HEK293 (cell line): Measurements from ENCODE around the gene MANF.

Experiments used
- CTCF ChIA-PET: fragments of 350-600 bp; formaldehyde crosslinking; extraction: SDS; loops from one replicate; lab custom pipeline; 2021; ENCODE audit warnings: antibody characterized with exemption; lab: Yijun Ruan, JAX
- POLR2A ChIA-PET: fragments of 300-600 bp; formaldehyde crosslinking; extraction: SDS; loops from one replicate; lab custom pipeline; 2020; ENCODE audit warnings: antibody characterized with exemption, inconsistent platforms; lab: Yijun Ruan, JAX
- H3K27ac ChIP-seq: fragments of 200-500 bp; sonication (Bioruptor generic); 2 replicates; pipeline ENCODE4 v1.5.1; 2014; ENCODE audit warnings: low read depth, low read length, control low read depth, inconsistent platforms; ENCODE audit errors: extremely low read depth
- H3K36me3 ChIP-seq, 2 experiments: fragments of 200-500 bp in 1 of 2; sonication (Bioruptor generic) in 1 of 2; 1 replicate in 1 of 2; 2 replicates in 1 of 2; pipeline ENCODE4 v1.5.1; 2014 to 2017; ENCODE audit warnings: inconsistent platforms in 2 of 2, low read length in 2 of 2; ENCODE audit not compliant: control insufficient read depth in 2 of 2, insufficient read depth in 1 of 2
- H3K4me1 ChIP-seq: fragments of 200-500 bp; sonication (Bioruptor generic); 2 replicates; pipeline ENCODE4 v1.5.1; 2014; ENCODE audit warnings: mild to moderate bottlenecking, low read length, inconsistent platforms; ENCODE audit not compliant: control insufficient read depth, insufficient read depth
- H3K4me3 ChIP-seq: 2 replicates; pipeline ENCODE4 v1.5.1; 2011; ENCODE audit warnings: low read depth, mild to moderate bottlenecking, control low read depth, low read length, moderate library complexity
- H3K9me3 ChIP-seq: fragments of 200-500 bp; sonication (Bioruptor generic); 2 replicates; pipeline ENCODE4 v1.5.1; 2014; ENCODE audit warnings: low read depth, low read length, inconsistent platforms; ENCODE audit not compliant: control insufficient read depth, insufficient read depth
- KLF10 ChIP-seq: fragments of 450-650 bp; IDR thresholded peaks from 2 replicates; pipeline ENCODE4 v1.5.1; 2018; ENCODE audit warnings: missing biosample characterization, mild to moderate bottlenecking, missing genetic modification characterization
- KLF7 ChIP-seq: fragments of 450-650 bp; formaldehyde crosslinking; IDR thresholded peaks from 2 replicates; pipeline ENCODE4 v1.5.1; 2016; ENCODE audit warnings: missing biosample characterization, missing genetic modification characterization, borderline replicate concordance
- KLF9 ChIP-seq: fragments of 450-650 bp; formaldehyde crosslinking; IDR thresholded peaks from 2 replicates; pipeline ENCODE4 v1.5.1; 2016; ENCODE audit warnings: missing biosample characterization, missing genetic modification characterization, low read depth
- MEIS1 ChIP-seq: sonication (generic); formaldehyde crosslinking; IDR thresholded peaks from 2 replicates; pipeline ENCODE4 v1.8.1; 2022; ENCODE audit warnings: missing genetic modification reagents, mild to moderate bottlenecking, borderline replicate concordance
- OSR2 ChIP-seq: fragments of 450-650 bp; formaldehyde crosslinking; IDR thresholded peaks from 2 replicates; pipeline ENCODE4 v1.5.1; 2016; ENCODE audit warnings: missing biosample characterization, missing genetic modification characterization
- PRDM1 ChIP-seq: fragments of 450-650 bp; formaldehyde crosslinking; IDR thresholded peaks from 2 replicates; pipeline ENCODE4; 2016; ENCODE audit warnings: missing biosample characterization, missing genetic modification characterization
- TCF7L2 ChIP-seq: IDR thresholded peaks from 2 replicates; pipeline ENCODE4 v1.6.1; 2011; ENCODE audit warnings: low read depth, mild to moderate bottlenecking, inconsistent platforms, low read length, moderate library complexity, borderline replicate concordance
- TRIM28 ChIP-seq: IDR thresholded peaks from 2 replicates; pipeline ENCODE4 v1.6.1; 2011; ENCODE audit warnings: low read length, control low read depth, borderline replicate concordance
- WT1 ChIP-seq: fragments of 450-650 bp; formaldehyde crosslinking; IDR thresholded peaks from 2 replicates; pipeline ENCODE4 v1.5.1; 2016; ENCODE audit warnings: missing biosample characterization, missing genetic modification characterization
- ZFP69B ChIP-seq: fragments of 450-650 bp; formaldehyde crosslinking; IDR thresholded peaks from 2 replicates; pipeline ENCODE4 v1.5.1; 2016; ENCODE audit warnings: missing biosample characterization, missing genetic modification characterization
- ZIC2 ChIP-seq: fragments of 450-650 bp; formaldehyde crosslinking; IDR thresholded peaks from 2 replicates; pipeline ENCODE4 v1.5.1; 2016; ENCODE audit warnings: missing biosample characterization, missing genetic modification characterization
- ZNF114 ChIP-seq: fragments of 450-650 bp; formaldehyde crosslinking; IDR thresholded peaks from 2 replicates; pipeline ENCODE4 v1.5.0; 2017; ENCODE audit warnings: missing biosample characterization, missing genetic modification characterization
- ZNF133 ChIP-seq: fragments of 450-650 bp; formaldehyde crosslinking; IDR thresholded peaks from 2 replicates; pipeline ENCODE4 v1.5.1; 2016; ENCODE audit warnings: missing biosample characterization, missing genetic modification characterization
- ZNF157 ChIP-seq: fragments of 450-650 bp; formaldehyde crosslinking; IDR thresholded peaks from 2 replicates; pipeline ENCODE4 v1.5.1; 2016; ENCODE audit warnings: missing biosample characterization, missing genetic modification characterization
- ZNF174 ChIP-seq: fragments of 450-650 bp; formaldehyde crosslinking; IDR thresholded peaks from 2 replicates; pipeline ENCODE4 v1.5.0; 2017; ENCODE audit warnings: missing biosample characterization, mild to moderate bottlenecking, missing genetic modification characterization
- ZNF202 ChIP-seq: fragments of 450-650 bp; formaldehyde crosslinking; IDR thresholded peaks from 2 replicates; pipeline ENCODE4 v1.5.1; 2016; ENCODE audit warnings: missing biosample characterization, missing genetic modification characterization, borderline replicate concordance
- ZNF423 ChIP-seq: fragments of 450-650 bp; formaldehyde crosslinking; IDR thresholded peaks from 2 replicates; pipeline ENCODE4 v1.5.1; 2016; ENCODE audit warnings: missing biosample characterization, missing genetic modification characterization
- ZNF548 ChIP-seq: fragments of 450-650 bp; formaldehyde crosslinking; IDR thresholded peaks from 2 replicates; pipeline ENCODE4 v1.5.1; 2016; ENCODE audit warnings: missing biosample characterization, missing genetic modification characterization
- ZNF610 ChIP-seq: fragments of 450-650 bp; formaldehyde crosslinking; IDR thresholded peaks from 2 replicates; pipeline ENCODE4 v1.5.1; 2016; ENCODE audit warnings: missing biosample characterization, missing genetic modification characterization, borderline replicate concordance
- ZNF660 ChIP-seq: fragments of 450-650 bp; IDR thresholded peaks from 2 replicates; pipeline ENCODE4 v1.5.1; 2018; ENCODE audit warnings: missing biosample characterization, mild to moderate bottlenecking, missing genetic modification characterization
- ZNF707 ChIP-seq: fragments of 450-650 bp; formaldehyde crosslinking; IDR thresholded peaks from 2 replicates; pipeline ENCODE4 v1.5.1; 2016; ENCODE audit warnings: missing biosample characterization, missing genetic modification characterization
- ZNF76 ChIP-seq: fragments of 450-650 bp; formaldehyde crosslinking; IDR thresholded peaks from 2 replicates; pipeline ENCODE4; 2016; ENCODE audit warnings: low read depth, missing biosample characterization, missing genetic modification characterization, borderline replicate concordance
- ZNF768 ChIP-seq: fragments of 450-650 bp; formaldehyde crosslinking; IDR thresholded peaks from 2 replicates; pipeline ENCODE4 v1.5.1; 2018; ENCODE audit warnings: missing biosample characterization, mild to moderate bottlenecking, missing genetic modification characterization
- ZNF830 ChIP-seq: fragments of 450-650 bp; IDR thresholded peaks from 2 replicates; pipeline ENCODE4 v1.5.0; 2018; ENCODE audit warnings: missing biosample characterization, missing genetic modification characterization, low read depth, mild to moderate bottlenecking, moderate library complexity
- ZNF837 ChIP-seq: fragments of 450-650 bp; formaldehyde crosslinking; IDR thresholded peaks from 2 replicates; pipeline ENCODE4 v1.5.1; 2016; ENCODE audit warnings: missing biosample characterization, missing genetic modification characterization
- TF ChIP-seq, protein P1 (sequence below): fragments of 450-650 bp; formaldehyde crosslinking; IDR thresholded peaks from 2 replicates; pipeline ENCODE4 v1.5.1; 2016; ENCODE audit warnings: missing biosample characterization, missing genetic modification characterization
- TF ChIP-seq, protein P2 (sequence below): fragments of 450-650 bp; formaldehyde crosslinking; IDR thresholded peaks from 2 replicates; pipeline ENCODE4 v1.5.1; 2016; ENCODE audit warnings: missing biosample characterization, missing genetic modification characterization
- TF ChIP-seq, protein P3 (sequence below): fragments of 450-650 bp; formaldehyde crosslinking; IDR thresholded peaks from 2 replicates; pipeline ENCODE4 v1.5.1; 2016; ENCODE audit warnings: missing biosample characterization, missing genetic modification characterization, borderline replicate concordance
- TF ChIP-seq, protein P4 (sequence below): fragments of 450-650 bp; formaldehyde crosslinking; IDR thresholded peaks from 2 replicates; pipeline ENCODE4 v1.5.1; 2017; ENCODE audit warnings: missing biosample characterization, mild to moderate bottlenecking, missing genetic modification characterization, moderate library complexity

The MANF gene

DNA sequence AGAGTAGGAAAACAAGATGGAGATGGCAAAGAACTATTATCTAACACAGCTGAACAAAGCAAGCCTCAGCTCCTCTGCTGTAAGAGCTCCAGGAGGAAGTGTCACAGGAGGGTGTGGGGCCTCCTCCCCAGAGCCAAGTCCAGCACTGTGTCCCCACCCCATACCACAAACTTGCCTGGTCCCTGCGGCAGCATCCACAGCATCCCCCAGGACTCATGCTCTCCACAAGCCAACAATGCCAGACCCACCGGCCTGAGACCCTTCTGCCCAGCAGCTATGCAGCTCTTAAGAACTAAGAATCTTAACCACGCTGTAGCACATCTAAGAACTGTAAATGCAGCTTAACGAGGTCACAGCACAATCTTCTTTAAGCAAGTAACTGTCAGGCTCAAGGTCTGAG, 15.1 kb downstream of the MANF start:
- Histone ChIP-seq H3K9me3 (no peaks in the 10 kb centered on the region), H3K4me1 (no peaks in the 10 kb centered on the region), H3K4me3 (no peak overlapping the region), H3K27ac (no peak overlapping the region), H3K36me3 (peaks cover 0 to 78% of the 10 kb centered on the region in 2 experiments; a peak in 2 of 3 replicates)
- no peak for TF ChIP-seq ZNF660
- TF ChIP-seq ZIC2 (tag by site-specific recombination): no peak
- TF ChIP-seq ZNF830: no peak
- TF ChIP-seq TCF7L2: no peak
- no peak for TF ChIP-seq TRIM28
- TF ChIP-seq, protein P1, sequence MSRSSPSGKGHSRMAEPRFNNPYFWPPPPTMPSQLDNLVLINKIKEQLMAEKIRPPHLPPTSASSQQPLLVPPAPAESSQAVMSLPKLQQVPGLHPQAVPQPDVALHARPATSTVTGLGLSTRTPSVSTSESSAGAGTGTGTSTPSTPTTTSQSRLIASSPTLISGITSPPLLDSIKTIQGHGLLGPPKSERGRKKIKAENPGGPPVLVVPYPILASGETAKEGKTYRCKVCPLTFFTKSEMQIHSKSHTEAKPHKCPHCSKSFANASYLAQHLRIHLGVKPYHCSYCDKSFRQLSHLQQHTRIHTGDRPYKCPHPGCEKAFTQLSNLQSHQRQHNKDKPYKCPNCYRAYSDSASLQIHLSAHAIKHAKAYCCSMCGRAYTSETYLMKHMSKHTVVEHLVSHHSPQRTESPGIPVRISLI (tag by site-specific recombination): no peak
- TF ChIP-seq ZNF114 (tag by site-specific recombination): no peak
- TF ChIP-seq, protein P2, sequence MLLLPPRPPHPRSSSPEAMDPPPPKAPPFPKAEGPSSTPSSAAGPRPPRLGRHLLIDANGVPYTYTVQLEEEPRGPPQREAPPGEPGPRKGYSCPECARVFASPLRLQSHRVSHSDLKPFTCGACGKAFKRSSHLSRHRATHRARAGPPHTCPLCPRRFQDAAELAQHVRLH (tag by site-specific recombination): no peak
- no peak for TF ChIP-seq KLF10
- TF ChIP-seq, protein P3, sequence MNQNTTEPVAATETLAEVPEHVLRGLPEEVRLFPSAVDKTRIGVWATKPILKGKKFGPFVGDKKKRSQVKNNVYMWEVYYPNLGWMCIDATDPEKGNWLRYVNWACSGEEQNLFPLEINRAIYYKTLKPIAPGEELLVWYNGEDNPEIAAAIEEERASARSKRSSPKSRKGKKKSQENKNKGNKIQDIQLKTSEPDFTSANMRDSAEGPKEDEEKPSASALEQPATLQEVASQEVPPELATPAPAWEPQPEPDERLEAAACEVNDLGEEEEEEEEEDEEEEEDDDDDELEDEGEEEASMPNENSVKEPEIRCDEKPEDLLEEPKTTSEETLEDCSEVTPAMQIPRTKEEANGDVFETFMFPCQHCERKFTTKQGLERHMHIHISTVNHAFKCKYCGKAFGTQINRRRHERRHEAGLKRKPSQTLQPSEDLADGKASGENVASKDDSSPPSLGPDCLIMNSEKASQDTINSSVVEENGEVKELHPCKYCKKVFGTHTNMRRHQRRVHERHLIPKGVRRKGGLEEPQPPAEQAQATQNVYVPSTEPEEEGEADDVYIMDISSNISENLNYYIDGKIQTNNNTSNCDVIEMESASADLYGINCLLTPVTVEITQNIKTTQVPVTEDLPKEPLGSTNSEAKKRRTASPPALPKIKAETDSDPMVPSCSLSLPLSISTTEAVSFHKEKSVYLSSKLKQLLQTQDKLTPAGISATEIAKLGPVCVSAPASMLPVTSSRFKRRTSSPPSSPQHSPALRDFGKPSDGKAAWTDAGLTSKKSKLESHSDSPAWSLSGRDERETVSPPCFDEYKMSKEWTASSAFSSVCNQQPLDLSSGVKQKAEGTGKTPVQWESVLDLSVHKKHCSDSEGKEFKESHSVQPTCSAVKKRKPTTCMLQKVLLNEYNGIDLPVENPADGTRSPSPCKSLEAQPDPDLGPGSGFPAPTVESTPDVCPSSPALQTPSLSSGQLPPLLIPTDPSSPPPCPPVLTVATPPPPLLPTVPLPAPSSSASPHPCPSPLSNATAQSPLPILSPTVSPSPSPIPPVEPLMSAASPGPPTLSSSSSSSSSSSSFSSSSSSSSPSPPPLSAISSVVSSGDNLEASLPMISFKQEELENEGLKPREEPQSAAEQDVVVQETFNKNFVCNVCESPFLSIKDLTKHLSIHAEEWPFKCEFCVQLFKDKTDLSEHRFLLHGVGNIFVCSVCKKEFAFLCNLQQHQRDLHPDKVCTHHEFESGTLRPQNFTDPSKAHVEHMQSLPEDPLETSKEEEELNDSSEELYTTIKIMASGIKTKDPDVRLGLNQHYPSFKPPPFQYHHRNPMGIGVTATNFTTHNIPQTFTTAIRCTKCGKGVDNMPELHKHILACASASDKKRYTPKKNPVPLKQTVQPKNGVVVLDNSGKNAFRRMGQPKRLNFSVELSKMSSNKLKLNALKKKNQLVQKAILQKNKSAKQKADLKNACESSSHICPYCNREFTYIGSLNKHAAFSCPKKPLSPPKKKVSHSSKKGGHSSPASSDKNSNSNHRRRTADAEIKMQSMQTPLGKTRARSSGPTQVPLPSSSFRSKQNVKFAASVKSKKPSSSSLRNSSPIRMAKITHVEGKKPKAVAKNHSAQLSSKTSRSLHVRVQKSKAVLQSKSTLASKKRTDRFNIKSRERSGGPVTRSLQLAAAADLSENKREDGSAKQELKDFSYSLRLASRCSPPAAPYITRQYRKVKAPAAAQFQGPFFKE: no peak
- TF ChIP-seq ZNF707 (tag by site-specific recombination): no peak
- no peak for TF ChIP-seq ZNF174
- no peak for TF ChIP-seq MEIS1 (CRISPR knock-in tag)
- no peak for TF ChIP-seq WT1 (tag by site-specific recombination)
- TF ChIP-seq PRDM1 (tag by site-specific recombination): no peak
- no peak for TF ChIP-seq KLF9 (tag by site-specific recombination)
- TF ChIP-seq ZNF837 (tag by site-specific recombination): no peak
- TF ChIP-seq OSR2 (tag by site-specific recombination): no peak
- CTCF ChIA-PET: no interaction called here
- POLR2A ChIA-PET: no interaction called here

DNA sequence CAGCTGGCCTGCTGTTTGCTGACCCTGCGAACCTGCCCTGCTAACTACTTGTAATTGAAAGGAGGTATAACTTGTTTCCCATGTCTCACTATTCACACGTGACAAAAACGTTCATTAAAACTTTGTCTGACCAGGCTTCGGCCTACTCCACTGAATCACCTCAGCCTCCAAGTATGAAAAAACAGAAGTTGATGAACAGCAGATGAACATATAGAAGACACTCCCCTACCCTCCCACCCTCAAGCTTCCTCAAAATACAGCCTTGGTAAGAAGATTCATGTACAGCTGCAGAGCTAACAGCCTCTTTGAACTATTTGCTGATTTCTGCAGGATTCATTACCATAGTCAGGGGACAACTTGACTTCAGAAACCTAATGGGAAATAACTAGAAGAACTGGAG, 16.6 kb downstream of the MANF start:
- Histone ChIP-seq H3K36me3 (peaks cover 0 to 70% of the 10 kb centered on the region in 2 experiments; a peak in 2 of 3 replicates), H3K27ac (no peak overlapping the region), H3K9me3 (no peaks in the 10 kb centered on the region), H3K4me1 (no peaks in the 10 kb centered on the region), H3K4me3 (no peak overlapping the region)
- POLR2A ChIA-PET: no interaction called here
- CTCF ChIA-PET: interaction anchor here (0.6 kb wide), 1 partner anchor 13 kb away, joined by 3 read pairs; no protein-coding TSS in a partner anchor
- TF ChIP-seq ZFP69B: no peak
- TF ChIP-seq, protein P4, sequence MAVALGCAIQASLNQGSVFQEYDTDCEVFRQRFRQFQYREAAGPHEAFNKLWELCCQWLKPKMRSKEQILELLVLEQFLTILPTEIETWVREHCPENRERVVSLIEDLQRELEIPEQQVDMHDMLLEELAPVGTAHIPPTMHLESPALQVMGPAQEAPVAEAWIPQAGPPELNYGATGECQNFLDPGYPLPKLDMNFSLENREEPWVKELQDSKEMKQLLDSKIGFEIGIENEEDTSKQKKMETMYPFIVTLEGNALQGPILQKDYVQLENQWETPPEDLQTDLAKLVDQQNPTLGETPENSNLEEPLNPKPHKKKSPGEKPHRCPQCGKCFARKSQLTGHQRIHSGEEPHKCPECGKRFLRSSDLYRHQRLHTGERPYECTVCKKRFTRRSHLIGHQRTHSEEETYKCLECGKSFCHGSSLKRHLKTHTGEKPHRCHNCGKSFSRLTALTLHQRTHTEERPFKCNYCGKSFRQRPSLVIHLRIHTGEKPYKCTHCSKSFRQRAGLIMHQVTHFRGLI (tag by site-specific recombination): no peak
- no peak for TF ChIP-seq ZNF610 (tag by site-specific recombination)
- no peak for TF ChIP-seq ZNF768 (tag by site-specific recombination)
- TF ChIP-seq ZNF423 (tag by site-specific recombination): no peak
- TF ChIP-seq KLF7 (tag by site-specific recombination): no peak
- no peak for TF ChIP-seq ZNF133 (tag by site-specific recombination)
- TF ChIP-seq ZNF202 (tag by site-specific recombination): no peak
- TF ChIP-seq ZNF76 (tag by site-specific recombination): no peak
- TF ChIP-seq ZNF157: no peak
- no peak for TF ChIP-seq ZNF548 (tag by site-specific recombination)
